DOHH2 (cell line): Measurements from ENCODE around the gene PRKN.

ENCODE experiments used
- EZH2phosphoT487 ChIP-seq: fragments of 200-600 bp; sonication (generic); IDR thresholded peaks from 2 replicates; pipeline ENCODE4 v1.6.1; 2017; ENCODE audit warnings: borderline replicate concordance, mild to moderate bottlenecking, antibody characterized with exemption, low read length, moderate library complexity, mixed read lengths
- TF ChIP-seq, protein P1 (sequence below): fragments of 200-600 bp; sonication (generic); IDR thresholded peaks from one replicate; pipeline ENCODE4 v1.5.1; 2014; ENCODE audit warnings: antibody characterized with exemption, mild to moderate bottlenecking, low read depth, low read length; ENCODE audit not compliant: poor library complexity, severe bottlenecking

DNA sequence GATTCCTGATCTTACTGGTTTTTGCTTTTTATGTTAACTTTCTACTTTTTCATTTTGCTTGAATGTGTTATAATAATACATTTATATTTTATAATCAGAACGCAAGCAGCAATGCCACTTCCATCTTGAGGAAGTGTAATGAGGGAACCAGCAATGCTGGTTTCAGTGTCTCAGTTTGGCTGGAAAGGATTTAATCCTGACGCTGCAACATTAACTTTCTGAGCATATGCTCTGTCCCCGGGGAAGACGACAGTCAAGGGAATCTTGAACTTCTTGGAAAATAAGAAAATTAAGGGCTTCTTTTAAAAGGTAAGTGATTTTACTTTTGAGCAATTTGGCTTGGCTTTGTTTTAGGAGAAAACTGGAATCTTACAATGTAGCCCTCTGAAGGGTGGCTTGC lies 1248.2 kb downstream of the PRKN start:
- TF ChIP-seq, protein P1, sequence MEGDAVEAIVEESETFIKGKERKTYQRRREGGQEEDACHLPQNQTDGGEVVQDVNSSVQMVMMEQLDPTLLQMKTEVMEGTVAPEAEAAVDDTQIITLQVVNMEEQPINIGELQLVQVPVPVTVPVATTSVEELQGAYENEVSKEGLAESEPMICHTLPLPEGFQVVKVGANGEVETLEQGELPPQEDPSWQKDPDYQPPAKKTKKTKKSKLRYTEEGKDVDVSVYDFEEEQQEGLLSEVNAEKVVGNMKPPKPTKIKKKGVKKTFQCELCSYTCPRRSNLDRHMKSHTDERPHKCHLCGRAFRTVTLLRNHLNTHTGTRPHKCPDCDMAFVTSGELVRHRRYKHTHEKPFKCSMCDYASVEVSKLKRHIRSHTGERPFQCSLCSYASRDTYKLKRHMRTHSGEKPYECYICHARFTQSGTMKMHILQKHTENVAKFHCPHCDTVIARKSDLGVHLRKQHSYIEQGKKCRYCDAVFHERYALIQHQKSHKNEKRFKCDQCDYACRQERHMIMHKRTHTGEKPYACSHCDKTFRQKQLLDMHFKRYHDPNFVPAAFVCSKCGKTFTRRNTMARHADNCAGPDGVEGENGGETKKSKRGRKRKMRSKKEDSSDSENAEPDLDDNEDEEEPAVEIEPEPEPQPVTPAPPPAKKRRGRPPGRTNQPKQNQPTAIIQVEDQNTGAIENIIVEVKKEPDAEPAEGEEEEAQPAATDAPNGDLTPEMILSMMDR = no peak
- no peak for TF ChIP-seq EZH2phosphoT487
